Right atrium auricular region (tissue), 2 donors: ENCODE data around the gene LRRK1. TPM values are rescaled to one million over a fixed set of nuclear protein-coding genes. Genes with fewer than 3 reads are reported as not detected.
A peak's percentile ranks its signal among the peaks of the same experiment; 100 is the strongest.

ENCODE experiments used
- DNase-seq: peaks from one replicate; pipeline ENCODE4 v3.0.0-alpha.2; 2019; ENCODE audit warnings: low spot score
- H3K27ac ChIP-seq, 2 donors: fragments of 200-600 bp; sonication (generic); 1 replicate in 1 of 2; 2 replicates in 1 of 2; pipeline ENCODE4 v1.5.1; 2016 to 2019
- H3K27me3 ChIP-seq, 2 donors: fragments of 200-600 bp; sonication (generic); one replicate each; pipeline versions ENCODE4 v1.5.1 to v1.6.0; 2017 to 2019
- H3K36me3 ChIP-seq: fragments of 200-600 bp; sonication (generic); one replicate; pipeline ENCODE4 v1.5.1; 2016
- H3K4me1 ChIP-seq, 2 donors: fragments of 200-600 bp; sonication (generic); one replicate each; pipeline versions ENCODE4 v1.5.1 to v1.6.0; 2017 to 2019
- H3K4me3 ChIP-seq, 2 donors: fragments of 200-600 bp; sonication (generic); 1 replicate in 1 of 2; 2 replicates in 1 of 2; pipeline ENCODE4 v1.5.1; 2017 to 2019; ENCODE audit warnings: mild to moderate bottlenecking in 1 of 2, moderate library complexity in 1 of 2
- H3K9me3 ChIP-seq, 2 donors: fragments of 200-600 bp; sonication (generic); one replicate each; pipeline ENCODE4 v1.5.1; 2019
- CTCF ChIP-seq, 2 donors: fragments of 200-600 bp; sonication (generic); IDR thresholded peaks; one replicate each; pipeline ENCODE4 v1.5.1; 2019; ENCODE audit warnings: antibody characterized with exemption in 2 of 2
- total RNA-seq, 2 donors: library from RNA; depleted of rRNA; stranded (reverse); fragments of >200 nt; gene quantifications; one replicate each; pipeline ENCODE4 v1.1.0, GENCODE V29; 2016

LRRK1 gene
- total RNA-seq, 2 donors from 2014 or later = 1.9 to 4.4 TPM

DNA sequence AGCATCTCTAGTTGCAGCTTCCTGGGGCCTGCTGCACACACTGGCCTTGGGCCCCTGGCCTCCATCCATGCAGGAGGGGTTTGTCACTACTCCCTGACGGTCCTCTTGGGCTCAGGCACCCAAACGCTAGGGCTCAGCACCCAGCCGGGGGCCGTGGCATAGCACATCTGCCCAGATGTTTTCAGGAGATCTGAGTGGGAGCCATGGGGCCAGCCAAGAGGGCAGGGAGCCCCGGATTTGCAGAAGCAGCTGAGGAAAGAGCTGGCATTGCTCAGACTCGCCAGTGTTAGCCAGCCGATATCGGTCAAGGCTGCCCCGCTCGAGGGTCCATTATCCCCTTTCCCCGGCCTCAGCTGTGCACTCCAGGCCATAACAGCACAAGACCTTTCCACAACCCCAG is 41.0 kb upstream of the LRRK1 start:
- Histone ChIP-seq H3K36me3 (no peaks in the 10 kb centered on the region), H3K27me3 (peaks cover 0 to 7% of the 10 kb centered on the region in 2 donors), H3K9me3 (no peaks in the 10 kb centered on the region), H3K4me3 (no peak overlapping the region), H3K27ac (no peak overlapping the region), H3K4me1 (peaks cover 0 to 10% of the 10 kb centered on the region in 2 donors)
- DNase-seq = no peak
- no peak for TF ChIP-seq CTCF (IDR thresholded peaks at IDR 0.05)

DNA sequence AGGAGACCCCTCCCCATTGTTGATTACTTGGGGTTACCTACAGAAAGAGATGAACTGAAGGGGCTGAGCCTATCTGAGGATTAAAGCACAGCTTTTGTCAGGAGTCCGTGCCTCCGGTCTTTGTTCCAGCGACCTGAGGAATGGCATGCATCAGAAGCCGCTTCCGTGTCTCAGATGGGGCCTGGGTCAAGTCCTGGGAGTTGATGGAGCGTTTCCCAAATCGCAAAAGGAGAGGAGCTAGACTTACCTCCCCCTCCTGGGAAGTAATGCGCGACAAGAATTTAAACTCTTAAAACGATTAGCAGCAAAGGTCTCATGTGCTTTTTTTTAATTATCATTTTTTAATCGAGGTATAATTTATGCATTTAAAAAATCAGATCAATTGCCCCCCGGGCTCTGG is 40.5 kb upstream of the LRRK1 start:
- H3K27ac ChIP-seq = no peak overlapping the region
- H3K4me1 ChIP-seq = peaks cover 0 to 10% of the 10 kb centered on the region in 2 donors
- no peaks in the 10 kb centered on the region for H3K9me3 ChIP-seq
- peaks cover 0 to 7% of the 10 kb centered on the region in 2 donors for H3K27me3 ChIP-seq
- DNase-seq = no peak
- H3K4me3 ChIP-seq = peak overlapping the region; percentile 39 to 56
- no peaks in the 10 kb centered on the region for H3K36me3 ChIP-seq
- no peak for TF ChIP-seq CTCF (IDR thresholded peaks at IDR 0.05)

GRCh38 chr15:100879061-100879463 is 40.1 kb upstream of the LRRK1 start:
- Histone ChIP-seq H3K4me3 (peak overlapping the region; percentile 39 to 56), H3K27me3 (peaks cover 0 to 7% of the 10 kb centered on the region in 2 donors), H3K27ac (no peak overlapping the region), H3K9me3 (no peaks in the 10 kb centered on the region), H3K4me1 (peaks cover 0 to 10% of the 10 kb centered on the region in 2 donors), H3K36me3 (no peaks in the 10 kb centered on the region)
- no peak for TF ChIP-seq CTCF (IDR thresholded peaks at IDR 0.05)
- DNase-seq = no peak

DNA sequence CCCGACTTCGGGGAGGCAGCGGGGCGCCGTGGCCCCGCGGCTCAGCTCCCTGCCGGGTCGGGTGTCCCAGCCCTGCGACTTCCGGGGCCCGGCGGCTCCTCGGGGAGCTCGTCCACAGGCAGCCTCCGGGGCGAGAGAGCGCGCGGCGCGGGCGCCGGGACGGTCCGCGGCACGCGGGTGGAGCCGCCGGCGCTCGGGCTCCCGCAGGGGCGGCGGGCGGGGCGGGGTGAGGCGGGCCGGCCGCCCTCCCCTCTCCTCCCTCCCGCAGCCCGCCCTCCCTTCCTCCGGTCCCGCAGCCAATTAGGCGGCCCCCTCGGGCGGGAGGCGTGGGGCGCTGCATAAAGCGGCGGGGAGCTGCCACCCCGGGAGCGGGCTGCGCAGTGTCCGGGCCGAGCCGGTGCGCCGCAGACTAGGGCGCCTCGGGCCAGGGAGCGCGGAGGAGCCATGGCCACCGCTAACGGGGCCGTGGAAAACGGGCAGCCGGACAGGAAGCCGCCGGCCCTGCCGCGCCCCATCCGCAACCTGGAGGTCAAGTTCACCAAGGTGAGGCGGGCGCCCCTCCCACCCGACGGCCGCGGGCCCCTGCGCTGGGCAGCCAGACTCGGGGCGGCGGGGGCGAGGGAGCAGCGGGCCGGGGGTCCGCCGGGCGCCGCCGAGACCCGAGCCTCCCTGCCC is 39.6 kb upstream of the LRRK1 start, which contains the start of gene ALDH1A3:
ALDH1A3 (plus strand) TSS at position 368 of the 675 bp plus-strand sequence; CDS start at position 445, 77 bp downstream.
- Histone ChIP-seq H3K27ac (peak within 1 kb of the TSS in 1 of 2 donors; percentile 8), H3K4me1 (peaks cover 0 to 10% of the 10 kb centered on the region in 2 donors), H3K27me3 (peaks cover 0 to 7% of the 10 kb centered on the region in 2 donors), H3K9me3 (no peaks in the 10 kb centered on the region), H3K4me3 (peak within 1 kb of the TSS; percentile 39 to 56), H3K36me3 (no peaks in the 10 kb centered on the region)
- no peak for TF ChIP-seq CTCF (IDR thresholded peaks at IDR 0.05)
- DNase-seq = no peak

- Histone ChIP-seq H3K4me3 (peak overlapping the region; percentile 39 to 56), H3K36me3 (no peaks in the 10 kb centered on the region), H3K27ac (peak overlapping the region in 1 of 2 donors; percentile 8), H3K9me3 (no peaks in the 10 kb centered on the region), H3K4me1 (peaks cover 0 to 10% of the 10 kb centered on the region in 2 donors), H3K27me3 (peaks cover 0 to 7% of the 10 kb centered on the region in 2 donors)
- TF ChIP-seq CTCF (IDR thresholded peaks at IDR 0.05) = no peak
- DNase-seq = no peak
Observed at GRCh38 chr15:100880139-100880896, 38.8 kb upstream of the LRRK1 start.
